WTC11 (cell line): ENCODE measurements around the gene ATP12A. TPM values are rescaled to one million over a fixed set of nuclear protein-coding genes. Genes with fewer than 3 reads are reported as not detected.

Source experiments
- ATAC-seq: fragments of 200-7000 bp; cut with Tn5 transposase; 2 replicates; pipeline ENCODE4 v1.10.0; 2021; ENCODE audit warnings: mild to moderate bottlenecking, moderate library complexity
- CTCF ChIA-PET: fragments of 300-600 bp; sonication (Branson Sonifier 250); formaldehyde crosslinking; loops from one replicate; lab custom pipeline; 2021; ENCODE audit warnings: antibody characterized with exemption; lab: Charles Lee
- POLR2A ChIA-PET: fragments of 350-600 bp; sonication (Branson Sonifier 250); formaldehyde crosslinking; loops from one replicate; lab custom pipeline; 2021; ENCODE audit warnings: antibody characterized with exemption; lab: Charles Lee
- DNase-seq: peaks from one replicate; pipeline ENCODE4 v3.0.0; 2021; ENCODE audit warnings: low spot score
- H3K27ac Mint-ChIP-seq: 2 replicates; pipeline ENCODE4 v1.8.0; 2021; ENCODE audit warnings: mixed read lengths
- H3K27me3 Mint-ChIP-seq: 2 replicates; pipeline ENCODE4 v1.8.0; 2021; ENCODE audit warnings: low read depth, mild to moderate bottlenecking, moderate library complexity, mixed read lengths
- H3K36me3 Mint-ChIP-seq: 2 replicates; pipeline ENCODE4 v1.8.0; 2021; ENCODE audit warnings: mixed read lengths
- H3K4me1 Mint-ChIP-seq: 2 replicates; pipeline ENCODE4 v1.8.0; 2022; ENCODE audit warnings: mixed read lengths
- H3K4me3 Mint-ChIP-seq: 2 replicates; pipeline ENCODE4 v1.8.0; 2021; ENCODE audit warnings: mild to moderate bottlenecking, moderate library complexity, mixed read lengths
- H3K9me3 Mint-ChIP-seq: 2 replicates; pipeline ENCODE4 v1.8.0; 2021; ENCODE audit warnings: mixed read lengths
- ARID4B ChIP-seq: sonication (generic); formaldehyde crosslinking; IDR thresholded peaks from 2 replicates; pipeline ENCODE4 v1.8.0; 2023; ENCODE audit warnings: missing genetic modification reagents, mild to moderate bottlenecking, borderline replicate concordance
- E2F1 ChIP-seq: sonication (generic); formaldehyde crosslinking; IDR thresholded peaks from 2 replicates; pipeline ENCODE4 v1.8.0; 2022; ENCODE audit warnings: mild to moderate bottlenecking, missing genetic modification reagents
- NFATC4 ChIP-seq: fragments of 250-450 bp; sonication (Bioruptor Pico); IDR thresholded peaks from 2 replicates; pipeline ENCODE4 v1.9.0; 2021; ENCODE audit warnings: mild to moderate bottlenecking
- RELA ChIP-seq: sonication (generic); formaldehyde crosslinking; IDR thresholded peaks from 2 replicates; pipeline ENCODE4 v1.8.1; 2022; ENCODE audit warnings: missing genetic modification reagents, mild to moderate bottlenecking, borderline replicate concordance
- SMAD4 ChIP-seq: sonication (generic); formaldehyde crosslinking; IDR thresholded peaks from 2 replicates; pipeline ENCODE4 v1.8.0; 2022; ENCODE audit warnings: mild to moderate bottlenecking, missing genetic modification reagents
- STAT6 ChIP-seq: sonication (generic); formaldehyde crosslinking; conservative IDR thresholded peaks from 2 replicates; pipeline ENCODE4 v1.8.1; 2023; ENCODE audit warnings: mild to moderate bottlenecking, low read depth, missing genetic modification reagents, moderate library complexity
- TCF7 ChIP-seq: sonication (generic); formaldehyde crosslinking; IDR thresholded peaks from 2 replicates; pipeline ENCODE4 v1.8.0; 2022; ENCODE audit warnings: mild to moderate bottlenecking, low read depth, missing genetic modification reagents, moderate library complexity
- USF2 ChIP-seq: sonication (generic); formaldehyde crosslinking; IDR thresholded peaks from 2 replicates; pipeline ENCODE4 v1.8.1; 2023; ENCODE audit warnings: mild to moderate bottlenecking, missing genetic modification reagents, moderate library complexity
- ZMAT4 ChIP-seq: fragments of 250-450 bp; sonication (Bioruptor Pico); IDR thresholded peaks from 2 replicates; pipeline ENCODE4 v1.9.0; 2021; ENCODE audit warnings: mild to moderate bottlenecking
- ZNF138 ChIP-seq: sonication (generic); formaldehyde crosslinking; conservative IDR thresholded peaks from 2 replicates; pipeline ENCODE4 v1.8.1; 2022; ENCODE audit warnings: mild to moderate bottlenecking, moderate library complexity, missing genetic modification reagents
- ZNF219 ChIP-seq: sonication (generic); formaldehyde crosslinking; IDR thresholded peaks from 2 replicates; pipeline ENCODE4 v1.8.0; 2023; ENCODE audit warnings: missing genetic modification reagents, mild to moderate bottlenecking, borderline replicate concordance
- total RNA-seq: library from RNA; stranded (reverse); gene quantifications from 3 replicates; pipeline ENCODE4 v1.2.3, GENCODE V29; 2021
- TF ChIP-seq, protein P1 (sequence below): sonication (generic); formaldehyde crosslinking; IDR thresholded peaks from 2 replicates; pipeline ENCODE4 v1.8.0; 2022; ENCODE audit warnings: mild to moderate bottlenecking, missing genetic modification reagents
- TF ChIP-seq, protein P2 (sequence below): sonication (generic); formaldehyde crosslinking; IDR thresholded peaks from 2 replicates; pipeline ENCODE4 v1.8.1; 2023; ENCODE audit warnings: mild to moderate bottlenecking, missing genetic modification reagents, moderate library complexity
- TF ChIP-seq, protein P3 (sequence below): sonication (generic); formaldehyde crosslinking; IDR thresholded peaks from 2 replicates; pipeline ENCODE4 v1.8.1; 2022; ENCODE audit warnings: mild to moderate bottlenecking, missing genetic modification reagents, moderate library complexity, borderline replicate concordance
- TF ChIP-seq, protein P4 (sequence below): fragments of 250-450 bp; sonication (Bioruptor Pico); IDR thresholded peaks from 2 replicates; pipeline ENCODE4 v1.8.0; 2021; ENCODE audit warnings: mild to moderate bottlenecking
- TF ChIP-seq, protein P5 (sequence below): sonication (generic); formaldehyde crosslinking; IDR thresholded peaks from 2 replicates; pipeline ENCODE4 v1.8.0; 2022; ENCODE audit warnings: missing genetic modification reagents

ATP12A gene
- total RNA-seq, 1 experiment from 2014 or later = 1.4 TPM

DNA sequence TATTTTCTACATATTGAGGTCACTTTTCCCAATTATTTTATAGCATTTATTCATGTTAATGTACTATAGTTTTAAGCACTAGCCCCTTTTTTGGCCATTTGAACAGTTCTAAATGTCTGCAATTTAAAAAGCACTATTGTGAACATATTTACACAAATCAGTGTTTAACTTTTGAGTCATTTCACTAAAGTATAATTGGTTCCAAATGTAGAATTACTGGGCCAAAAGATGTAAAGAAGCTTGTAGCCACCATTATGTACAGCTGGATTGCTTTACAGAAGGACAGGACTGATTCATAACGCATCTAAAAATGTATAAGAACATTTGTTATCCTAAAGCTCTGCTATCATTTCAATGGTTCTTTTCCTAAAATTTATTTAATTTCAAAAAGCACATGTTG, 16.6 kb upstream of the ATP12A start:
- ChIA-PET POLR2A (no interaction called here), CTCF (no interaction called here)
- no peaks in the 10 kb centered on the region for H3K4me1 Mint-ChIP-seq
- H3K9me3 Mint-ChIP-seq = no peaks in the 10 kb centered on the region
- no peak for TF ChIP-seq E2F1 (CRISPR knock-in tag)
- TF ChIP-seq, protein P1, sequence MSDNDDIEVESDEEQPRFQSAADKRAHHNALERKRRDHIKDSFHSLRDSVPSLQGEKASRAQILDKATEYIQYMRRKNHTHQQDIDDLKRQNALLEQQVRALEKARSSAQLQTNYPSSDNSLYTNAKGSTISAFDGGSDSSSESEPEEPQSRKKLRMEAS (CRISPR knock-in tag) = no peak
- no peak for TF ChIP-seq ZMAT4
- TF ChIP-seq TCF7 = no peak
- TF ChIP-seq, protein P2, sequence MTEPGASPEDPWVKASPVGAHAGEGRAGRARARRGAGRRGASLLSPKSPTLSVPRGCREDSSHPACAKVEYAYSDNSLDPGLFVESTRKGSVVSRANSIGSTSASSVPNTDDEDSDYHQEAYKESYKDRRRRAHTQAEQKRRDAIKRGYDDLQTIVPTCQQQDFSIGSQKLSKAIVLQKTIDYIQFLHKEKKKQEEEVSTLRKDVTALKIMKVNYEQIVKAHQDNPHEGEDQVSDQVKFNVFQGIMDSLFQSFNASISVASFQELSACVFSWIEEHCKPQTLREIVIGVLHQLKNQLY (CRISPR knock-in tag) = no peak
- no peak for TF ChIP-seq RELA (CRISPR knock-in tag)
- no peak for TF ChIP-seq SMAD4 (CRISPR knock-in tag)
- TF ChIP-seq ZNF219 (CRISPR knock-in tag) = no peak
- TF ChIP-seq USF2 (CRISPR knock-in tag) = no peak
- no peak for TF ChIP-seq STAT6 (CRISPR knock-in tag)
- TF ChIP-seq ARID4B (CRISPR knock-in tag) = no peak
- TF ChIP-seq NFATC4 (CRISPR knock-in tag) = no peak
- TF ChIP-seq ZNF138 (CRISPR knock-in tag) = no peak
- TF ChIP-seq, protein P3, sequence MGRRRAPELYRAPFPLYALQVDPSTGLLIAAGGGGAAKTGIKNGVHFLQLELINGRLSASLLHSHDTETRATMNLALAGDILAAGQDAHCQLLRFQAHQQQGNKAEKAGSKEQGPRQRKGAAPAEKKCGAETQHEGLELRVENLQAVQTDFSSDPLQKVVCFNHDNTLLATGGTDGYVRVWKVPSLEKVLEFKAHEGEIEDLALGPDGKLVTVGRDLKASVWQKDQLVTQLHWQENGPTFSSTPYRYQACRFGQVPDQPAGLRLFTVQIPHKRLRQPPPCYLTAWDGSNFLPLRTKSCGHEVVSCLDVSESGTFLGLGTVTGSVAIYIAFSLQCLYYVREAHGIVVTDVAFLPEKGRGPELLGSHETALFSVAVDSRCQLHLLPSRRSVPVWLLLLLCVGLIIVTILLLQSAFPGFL = no peak
- TF ChIP-seq, protein P4, sequence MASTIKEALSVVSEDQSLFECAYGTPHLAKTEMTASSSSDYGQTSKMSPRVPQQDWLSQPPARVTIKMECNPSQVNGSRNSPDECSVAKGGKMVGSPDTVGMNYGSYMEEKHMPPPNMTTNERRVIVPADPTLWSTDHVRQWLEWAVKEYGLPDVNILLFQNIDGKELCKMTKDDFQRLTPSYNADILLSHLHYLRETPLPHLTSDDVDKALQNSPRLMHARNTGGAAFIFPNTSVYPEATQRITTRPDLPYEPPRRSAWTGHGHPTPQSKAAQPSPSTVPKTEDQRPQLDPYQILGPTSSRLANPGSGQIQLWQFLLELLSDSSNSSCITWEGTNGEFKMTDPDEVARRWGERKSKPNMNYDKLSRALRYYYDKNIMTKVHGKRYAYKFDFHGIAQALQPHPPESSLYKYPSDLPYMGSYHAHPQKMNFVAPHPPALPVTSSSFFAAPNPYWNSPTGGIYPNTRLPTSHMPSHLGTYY = no peak
- TF ChIP-seq, protein P5, sequence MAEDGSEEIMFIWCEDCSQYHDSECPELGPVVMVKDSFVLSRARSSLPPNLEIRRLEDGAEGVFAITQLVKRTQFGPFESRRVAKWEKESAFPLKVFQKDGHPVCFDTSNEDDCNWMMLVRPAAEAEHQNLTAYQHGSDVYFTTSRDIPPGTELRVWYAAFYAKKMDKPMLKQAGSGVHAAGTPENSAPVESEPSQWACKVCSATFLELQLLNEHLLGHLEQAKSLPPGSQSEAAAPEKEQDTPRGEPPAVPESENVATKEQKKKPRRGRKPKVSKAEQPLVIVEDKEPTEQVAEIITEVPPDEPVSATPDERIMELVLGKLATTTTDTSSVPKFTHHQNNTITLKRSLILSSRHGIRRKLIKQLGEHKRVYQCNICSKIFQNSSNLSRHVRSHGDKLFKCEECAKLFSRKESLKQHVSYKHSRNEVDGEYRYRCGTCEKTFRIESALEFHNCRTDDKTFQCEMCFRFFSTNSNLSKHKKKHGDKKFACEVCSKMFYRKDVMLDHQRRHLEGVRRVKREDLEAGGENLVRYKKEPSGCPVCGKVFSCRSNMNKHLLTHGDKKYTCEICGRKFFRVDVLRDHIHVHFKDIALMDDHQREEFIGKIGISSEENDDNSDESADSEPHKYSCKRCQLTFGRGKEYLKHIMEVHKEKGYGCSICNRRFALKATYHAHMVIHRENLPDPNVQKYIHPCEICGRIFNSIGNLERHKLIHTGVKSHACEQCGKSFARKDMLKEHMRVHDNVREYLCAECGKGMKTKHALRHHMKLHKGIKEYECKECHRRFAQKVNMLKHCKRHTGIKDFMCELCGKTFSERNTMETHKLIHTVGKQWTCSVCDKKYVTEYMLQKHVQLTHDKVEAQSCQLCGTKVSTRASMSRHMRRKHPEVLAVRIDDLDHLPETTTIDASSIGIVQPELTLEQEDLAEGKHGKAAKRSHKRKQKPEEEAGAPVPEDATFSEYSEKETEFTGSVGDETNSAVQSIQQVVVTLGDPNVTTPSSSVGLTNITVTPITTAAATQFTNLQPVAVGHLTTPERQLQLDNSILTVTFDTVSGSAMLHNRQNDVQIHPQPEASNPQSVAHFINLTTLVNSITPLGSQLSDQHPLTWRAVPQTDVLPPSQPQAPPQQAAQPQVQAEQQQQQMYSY = no peak
- H3K27ac Mint-ChIP-seq = no peak overlapping the region
- ATAC-seq (no peak), DNase-seq (no peak)
- no peaks in the 10 kb centered on the region for H3K36me3 Mint-ChIP-seq
- no peak overlapping the region for H3K4me3 Mint-ChIP-seq
- no peaks in the 10 kb centered on the region; the same call in 1 of the 2 replicates for H3K27me3 Mint-ChIP-seq
